ENCODE data around the gene NDUFA8. TPM values are rescaled to one million over a fixed set of nuclear protein-coding genes. Genes with fewer than 3 reads are reported as not detected.

The NDUFA8 gene
- total and polyA plus RNA-seq, 2 of the 4 experiments (the other 2 are of a cell fraction), result 45.2 to 98.1 TPM

- no peak overlapping the region for H2BK120ac ChIP-seq (ENCODE audit: low read depth, low read length)
- dilution Hi-C loops (cut with HindIII; ENCODE audit: low sequenced_read_pairs, unreplicated experiment) (no loop called here), intact Hi-C loops (cut with micrococcal nuclease) (no loop called here), in situ Hi-C loops (cut with MboI; ENCODE audit: low sequenced_read_pairs) (no loop called here)
- no peaks in the 10 kb centered on the region for H3K9me3 ChIP-seq (ENCODE audit: control insufficient read depth, insufficient read depth, low read length)
- no peak overlapping the region for H4K91ac ChIP-seq (ENCODE audit: insufficient read depth, low read depth, low read length)
- H3K27me3 ChIP-seq (ENCODE audit: control insufficient read depth, insufficient read depth, low read length), result no peaks in the 10 kb centered on the region
- H2BK15ac ChIP-seq (ENCODE audit: low read depth, low read length), result no peak overlapping the region
- H2AFZ ChIP-seq (replicated peaks; ENCODE audit: low read length, poor library complexity), result no peak overlapping the region
- no peak overlapping the region for H3K4me2 ChIP-seq (ENCODE audit: low read depth, low read length)
- H2BK5ac ChIP-seq (ENCODE audit: low read depth, low read length, poor library complexity, severe bottlenecking), result no peak overlapping the region
- 100% methylated on average over 1 of the region's 4 CpGs; no CpG with 5 or more reads in 1 of the 2 experiments for WGBS, 2 experiments (ENCODE audit: extremely low coverage in 2 of 2, insufficient read length in 1 of 2)
- H4K8ac ChIP-seq (ENCODE audit: low read depth in 2 of 2, low read length in 2 of 2), result no peak overlapping the region
- no TSS peak for BruUV-seq (replicated peaks)
- peaks cover 4% of the 10 kb centered on the region; the same call in 1 of the 2 replicates for H4K20me1 ChIP-seq (ENCODE audit: insufficient read depth, low read length)
- no peak overlapping the region for H3K56ac ChIP-seq (ENCODE audit: extremely low read depth, insufficient read depth, low read length)
- no peaks in the 10 kb centered on the region for H3K4me1 ChIP-seq (ENCODE audit: control insufficient read depth, insufficient read depth, low read length)
- ATAC-seq (ENCODE audit: low read depth) (no peak), DNase-seq (no peak)
- ChIA-PET POLR2A (ENCODE audit: unreplicated experiment) (no interaction called here), CTCF (no interaction called here)
- no peak overlapping the region for H2BK20ac ChIP-seq (ENCODE audit: low read depth, low read length)
- no peak overlapping the region for H2AK9ac ChIP-seq (replicated peaks; ENCODE audit: low read depth, low read length, poor library complexity)
- H2AK5ac ChIP-seq (ENCODE audit: low read depth, low read length), result no peak overlapping the region
- H3K18ac ChIP-seq (ENCODE audit: low read depth, low read length), result no peak overlapping the region
- no peak overlapping the region for H4K5ac ChIP-seq (ENCODE audit: low read depth, low read length)
- peaks cover 4% of the 10 kb centered on the region; the same call in 1 of the 2 replicates for H3K9me1 ChIP-seq (ENCODE audit: insufficient read depth, low read length)
- H3K4me3 ChIP-seq (ENCODE audit: insufficient read depth, low read depth, low read length), result no peak overlapping the region
- no peak overlapping the region for H3K27ac ChIP-seq (ENCODE audit: insufficient read depth, low read length)
- H3K79me1 ChIP-seq (ENCODE audit: low read depth in 1 of 2, low read length in 2 of 2), result peaks cover 15 to 16% of the 10 kb centered on the region in 2 experiments
- H3K23ac ChIP-seq (ENCODE audit: low read depth, low read length), result no peak overlapping the region
- H3K4ac ChIP-seq (ENCODE audit: low read depth, low read length), result no peak overlapping the region
- H3K36me3 ChIP-seq (ENCODE audit: control insufficient read depth, insufficient read depth, low read length), result peaks cover 16% of the 10 kb centered on the region; the same call in 1 of the 2 replicates
- no peak for TF ChIP-seq ELK1 (IDR thresholded peaks at IDR 0.05; ENCODE audit: borderline replicate concordance, low read depth, low read length)
- no peak for TF ChIP-seq RFX5 (IDR thresholded peaks at IDR 0.05; ENCODE audit: low read depth, low read length)
- TF ChIP-seq MXI1 (IDR thresholded peaks at IDR 0.05; ENCODE audit: borderline replicate concordance, low read depth, low read length), result no peak
- no peak for TF ChIP-seq NFE2L2 (IDR thresholded peaks at IDR 0.05; ENCODE audit: low read depth, low read length)
- no peak for TF ChIP-seq MAZ (IDR thresholded peaks at IDR 0.05; ENCODE audit: borderline replicate concordance, low read depth, low read length)
- TF ChIP-seq POLR2A (IDR thresholded peaks at IDR 0.05; ENCODE audit: low read depth, low read length), result no peak
- TF ChIP-seq RAD21 (IDR thresholded peaks at IDR 0.05; ENCODE audit: low read length), result no peak
- TF ChIP-seq FOS (IDR thresholded peaks at IDR 0.05; ENCODE audit: low read depth, low read length), result no peak
- no peak for TF ChIP-seq CEBPB (IDR thresholded peaks at IDR 0.05; ENCODE audit: low read depth, low read length)
- TF ChIP-seq MAFK (IDR thresholded peaks at IDR 0.05; ENCODE audit: low read depth, low read length), result no peak
- no peak for TF ChIP-seq CTCF (conservative IDR thresholded peaks at IDR 0.05; ENCODE audit: low read depth, low read length)
- H3K9ac ChIP-seq (ENCODE audit: low read depth, low read length), result no peak overlapping the region
- H3K14ac ChIP-seq (replicated peaks; ENCODE audit: low read depth, low read length), result no peak overlapping the region
These were observed 8.2 kb downstream of the NDUFA8 start for GRCh38 chr9:122151267-122151828.

All from IMR-90 (cell line).